Measurements from ENCODE around the gene DCP1A. TPM values are rescaled to one million over a fixed set of nuclear protein-coding genes. Genes with fewer than 3 reads are reported as not detected.
A peak's percentile ranks its signal among the peaks of the same experiment; 100 is the strongest.
"Not testable (repeated sequence)": the region's sequence is repeated elsewhere in the genome, so short reads cannot be mapped to it uniquely, and the experiment has no call there.

Gene DCP1A
- total RNA-seq, 1 donor from 2014 or later: 5.0 TPM

GRCh38 chr3:53273146-53273670 is 74.1 kb downstream of the DCP1A start:
- Histone ChIP-seq H3K27me3 (ENCODE audit: control insufficient read depth, insufficient read depth, low read length) (no peaks in the 10 kb centered on the region), H3K4me3 (ENCODE audit: low read depth, low read length) (no peak overlapping the region), H3K36me3 (ENCODE audit: control insufficient read depth, insufficient read depth, low read length) (no peaks in the 10 kb centered on the region)
- no peak for TF ChIP-seq CTCF (IDR thresholded peaks at IDR 0.05; ENCODE audit: insufficient read depth, low read length, severe bottlenecking)
- DNase-seq (ENCODE audit: low read depth) (no peak), FAIRE-seq (no peak)

GRCh38 chr3:53269888-53270880 is 77.2 kb downstream of the DCP1A start:
- Histone ChIP-seq H3K27me3 (ENCODE audit: control insufficient read depth, insufficient read depth, low read length) (no peaks in the 10 kb centered on the region), H3K4me3 (ENCODE audit: low read depth, low read length) (no peak overlapping the region), H3K36me3 (ENCODE audit: control insufficient read depth, insufficient read depth, low read length) (no peaks in the 10 kb centered on the region)
- TF ChIP-seq CTCF (IDR thresholded peaks at IDR 0.05; ENCODE audit: insufficient read depth, low read length, severe bottlenecking): no peak
- DNase-seq (ENCODE audit: low read depth): peak; percentile 99
- peak; percentile 68 for FAIRE-seq

- H3K36me3 ChIP-seq (ENCODE audit: control insufficient read depth, insufficient read depth, low read length); DNase-seq (ENCODE audit: low read depth); H3K27me3 ChIP-seq (ENCODE audit: control insufficient read depth, insufficient read depth, low read length); FAIRE-seq; H3K4me3 ChIP-seq (ENCODE audit: low read depth, low read length): not testable (repeated sequence)
These were observed 78.2 kb downstream of the DCP1A start for GRCh38 chr3:53269193-53269592.

GRCh38 chr3:53267766-53268165 is 79.6 kb downstream of the DCP1A start:
- no peak for FAIRE-seq
- no peak for DNase-seq (ENCODE audit: low read depth)
- no peaks in the 10 kb centered on the region for H3K27me3 ChIP-seq (ENCODE audit: control insufficient read depth, insufficient read depth, low read length)
- H3K36me3 ChIP-seq (ENCODE audit: control insufficient read depth, insufficient read depth, low read length): no peaks in the 10 kb centered on the region
- TF ChIP-seq CTCF (IDR thresholded peaks at IDR 0.05; ENCODE audit: insufficient read depth, low read length, severe bottlenecking): no peak
- no peak overlapping the region for H3K4me3 ChIP-seq (ENCODE audit: low read depth, low read length)

GRCh38 chr3:53264718-53265117 is 82.6 kb downstream of the DCP1A start:
- H3K27me3 ChIP-seq (ENCODE audit: control insufficient read depth, insufficient read depth, low read length): no peaks in the 10 kb centered on the region
- no peak for FAIRE-seq
- no peak for TF ChIP-seq CTCF (IDR thresholded peaks at IDR 0.05; ENCODE audit: insufficient read depth, low read length, severe bottlenecking)
- DNase-seq (ENCODE audit: low read depth): no peak
- no peaks in the 10 kb centered on the region for H3K36me3 ChIP-seq (ENCODE audit: control insufficient read depth, insufficient read depth, low read length)
- H3K4me3 ChIP-seq (ENCODE audit: low read depth, low read length): no peak overlapping the region

GRCh38 chr3:53263907-53264306 is 83.4 kb downstream of the DCP1A start:
- FAIRE-seq (no peak), DNase-seq (ENCODE audit: low read depth) (no peak)
- H3K4me3 ChIP-seq (ENCODE audit: low read depth, low read length): no peak overlapping the region
- TF ChIP-seq CTCF (IDR thresholded peaks at IDR 0.05; ENCODE audit: insufficient read depth, low read length, severe bottlenecking): no peak
- H3K27me3 ChIP-seq (ENCODE audit: control insufficient read depth, insufficient read depth, low read length): no peaks in the 10 kb centered on the region
- no peaks in the 10 kb centered on the region for H3K36me3 ChIP-seq (ENCODE audit: control insufficient read depth, insufficient read depth, low read length)

Data from bronchial epithelial cell (primary cell).